B cell (primary cell): ENCODE data around the gene UBE2E3. TPM values are rescaled to one million over a fixed set of nuclear protein-coding genes. Genes with fewer than 3 reads are reported as not detected.

Experiments
- ATAC-seq: fragments of 200-7000 bp; cut with Tn5 transposase; one replicate; pipeline ENCODE4 v1.10.0; 2021; ENCODE audit warnings: low read depth, mild to moderate bottlenecking, moderate number of reproducible peaks, moderate library complexity
- CTCF ChIA-PET: fragments of 350-600 bp; sonication (Branson Sonifier 250); formaldehyde crosslinking; loops from one replicate; lab custom pipeline; 2021; ENCODE audit warnings: antibody characterized with exemption, inconsistent platforms; lab: Charles Lee
- POLR2A ChIA-PET: fragments of 350-600 bp; sonication (Branson Sonifier 250); formaldehyde crosslinking; loops from one replicate; lab custom pipeline; 2021; ENCODE audit warnings: antibody characterized with exemption; lab: Charles Lee
- DNase-seq: peaks from one replicate; pipeline ENCODE4 v3.0.0; 2013
- H2AFZ ChIP-seq: 2 replicates; pipeline ENCODE4 v1.6.1; 2012; ENCODE audit warnings: mild to moderate bottlenecking, low read depth, low read length; ENCODE audit not compliant: insufficient read depth, poor library complexity, severe bottlenecking
- H3K27ac ChIP-seq, 2 donors: 1 replicate in 1 of 2; 2 replicates in 1 of 2; pipeline ENCODE4 v1.5.1; 2012 to 2013; ENCODE audit warnings: low read length in 2 of 2, mild to moderate bottlenecking in 2 of 2, moderate library complexity in 1 of 2
- H3K27me3 ChIP-seq, 4 experiments: fragments of 200-600 bp in 1 of 4; sonication (generic) in 1 of 4; replicated peaks in 1 of 4; 1 replicate in 2 of 4; 2 replicates in 2 of 4; pipeline versions ENCODE4 v1.6.1 to v1.7.0; 2013 to 2016; ENCODE audit warnings: low read length in 3 of 4, mild to moderate bottlenecking in 2 of 4, mixed read lengths in 1 of 4, moderate library complexity in 1 of 4; ENCODE audit not compliant: insufficient read depth in 4 of 4, control insufficient read depth in 3 of 4; ENCODE audit errors: control extremely low read depth in 1 of 4
- H3K36me3 ChIP-seq, 2 experiments: replicated peaks in 1 of 2; 1 replicate in 1 of 2; 2 replicates in 1 of 2; pipeline versions ENCODE4 v1.6.1 to v1.7.1; 2013; ENCODE audit warnings: low read length in 1 of 2; ENCODE audit not compliant: insufficient read depth in 2 of 2, control insufficient read depth in 1 of 2; ENCODE audit errors: control extremely low read depth in 1 of 2, extremely low read depth in 1 of 2
- H3K4me1 ChIP-seq, 2 donors: fragments of 200-600 bp in 1 of 2; sonication (generic) in 1 of 2; 1 replicate in 1 of 2; 2 replicates in 1 of 2; pipeline versions ENCODE4 v1.5.1 to v1.6.1; 2013 to 2017; ENCODE audit warnings: low read length in 2 of 2; ENCODE audit not compliant: control insufficient read depth in 2 of 2, insufficient read depth in 2 of 2
- H3K4me2 ChIP-seq: replicated peaks from 2 replicates; pipeline ENCODE3; 2012; ENCODE audit warnings: mild to moderate bottlenecking, low read depth, low read length; ENCODE audit not compliant: poor library complexity, severe bottlenecking
- H3K4me3 ChIP-seq, 5 experiments: fragments of 200-600 bp in 1 of 5; sonication (generic) in 1 of 5; 1 replicate in 3 of 5; 2 replicates in 2 of 5; pipeline versions ENCODE4 v1.5.1 to v1.7.0; 2011 to 2016; ENCODE audit warnings: low read length in 4 of 5, mild to moderate bottlenecking in 4 of 5, low read depth in 2 of 5, control low read depth in 1 of 5, moderate library complexity in 1 of 5; ENCODE audit not compliant: insufficient read depth in 1 of 5; ENCODE audit errors: control extremely low read depth in 1 of 5, extremely low read depth in 1 of 5
- H3K79me2 ChIP-seq: fragments of 200-600 bp; sonication (generic); one replicate; pipeline ENCODE4 v1.6.0; 2016; ENCODE audit warnings: low read length; ENCODE audit not compliant: control insufficient read depth, insufficient read depth
- H3K9ac ChIP-seq: fragments of 200-600 bp; sonication (generic); 2 replicates; pipeline ENCODE4 v1.6.1; 2017; ENCODE audit warnings: mild to moderate bottlenecking, low read length, moderate library complexity
- H3K9me3 ChIP-seq, 3 donors: one replicate each; pipeline versions ENCODE4 v1.6.1 to v1.7.1; 2013; ENCODE audit warnings: low read length in 2 of 3; ENCODE audit not compliant: control insufficient read depth in 2 of 3, insufficient read depth in 1 of 3; ENCODE audit errors: control extremely low read depth in 1 of 3
- H4K20me1 ChIP-seq: 2 replicates; pipeline ENCODE4 v1.6.0; 2012; ENCODE audit warnings: mild to moderate bottlenecking, low read length; ENCODE audit not compliant: insufficient read depth, control insufficient read depth, poor library complexity, severe bottlenecking
- H3K27ac Mint-ChIP-seq: one replicate; pipeline ENCODE4 v1.8.0; 2021; ENCODE audit warnings: mixed read lengths
- H3K27me3 Mint-ChIP-seq: one replicate; pipeline ENCODE4 v1.8.0; 2021; ENCODE audit warnings: mixed read lengths
- H3K4me1 Mint-ChIP-seq: one replicate; pipeline ENCODE4 v1.8.0; 2021; ENCODE audit warnings: mixed read lengths
- H3K4me3 Mint-ChIP-seq: one replicate; pipeline ENCODE4 v1.8.0; 2021; ENCODE audit warnings: mixed read lengths
- H3K9me3 Mint-ChIP-seq: one replicate; pipeline ENCODE4 v1.8.0; 2022; ENCODE audit warnings: mixed read lengths; ENCODE audit not compliant: insufficient read depth
- EZH2 ChIP-seq: IDR thresholded peaks from 2 replicates; pipeline ENCODE4 v1.6.1; 2012; ENCODE audit warnings: borderline replicate concordance, low read depth, mild to moderate bottlenecking, moderate library complexity, low read length; ENCODE audit not compliant: insufficient read depth, poor library complexity, severe bottlenecking
- WGBS: methylation state at CpG from one replicate; pipeline ENCODE4 v1.1.5; 2013; ENCODE audit warnings: missing lambda C conversion rate; ENCODE audit not compliant: insufficient coverage; 5-methylcytosine and 5-hydroxymethylcytosine counted together
- intact Hi-C: fragments of 100-400 bp; cut with micrococcal nuclease; formaldehyde crosslinking; loops from one replicate; pipeline ENCODE4 v1.10.0; 2022
- polyA plus RNA-seq: library from polyadenylated mRNA; depleted of rRNA; stranded (reverse); fragments of >200 nt; gene quantifications from 2 replicates; pipeline ENCODE4 v1.2.3, GENCODE V29; 2012
- total RNA-seq, 2 donors: library from RNA; stranded (reverse); fragments of 120-200 nt in 1 of 2; gene quantifications; 1 replicate in 1 of 2; 2 replicates in 1 of 2; pipeline versions ENCODE4 v1.2.3 to v1.2.4, GENCODE V29; 2013 to 2022
- TF ChIP-seq, protein P1 (sequence below): fragments of 200-600 bp; IDR thresholded peaks from one replicate; pipeline ENCODE4 v1.8.0; 2022; ENCODE audit warnings: antibody characterized with exemption, mild to moderate bottlenecking

UBE2E3 gene
- total and polyA plus RNA-seq, 2 donors (not counting 1 experiment from before 2014, with no cell fraction given) = 26.7 to 31.6 TPM

DNA sequence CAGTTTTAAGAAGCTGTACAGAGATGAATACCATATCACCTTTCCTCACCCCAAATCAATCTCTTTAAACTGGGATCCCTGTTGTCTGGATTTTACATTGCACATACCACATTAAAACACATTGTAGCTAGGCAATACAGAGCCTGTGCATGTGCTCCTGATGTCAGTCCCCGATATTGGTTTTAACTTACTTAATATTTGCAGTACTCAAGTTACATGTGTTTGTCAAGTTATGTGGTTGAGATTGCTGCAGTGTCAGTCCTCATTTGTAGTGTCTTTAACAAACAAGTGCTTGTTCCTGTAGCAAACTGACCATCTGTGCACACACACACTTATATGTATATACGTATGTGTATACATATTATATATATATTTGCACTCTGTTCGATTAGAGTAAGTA lies 10.4 kb upstream of the UBE2E3 start:
- no CpG with 5 or more reads among the region's 3 CpGs for WGBS
- no peaks in the 10 kb centered on the region for H3K36me3 ChIP-seq
- ChIA-PET CTCF (interaction anchor here (0.6 to 2.8 kb wide), 2 partner anchors 10 to 1027 kb away, joined by 3 to 11 read pairs; partner anchors contain the start of gene UBE2E3), POLR2A (no interaction called here)
- no peaks in the 10 kb centered on the region for H4K20me1 ChIP-seq
- ATAC-seq = no peak
- Mint-ChIP-seq H3K27ac (no peak overlapping the region), H3K27me3 (peaks cover 25% of the 10 kb centered on the region), H3K4me1 (no peaks in the 10 kb centered on the region), H3K9me3 (no peaks in the 10 kb centered on the region), H3K4me3 (no peak overlapping the region)
- no peak overlapping the region for H3K4me2 ChIP-seq
- TF ChIP-seq EZH2 = no peak
- TF ChIP-seq, protein P1, sequence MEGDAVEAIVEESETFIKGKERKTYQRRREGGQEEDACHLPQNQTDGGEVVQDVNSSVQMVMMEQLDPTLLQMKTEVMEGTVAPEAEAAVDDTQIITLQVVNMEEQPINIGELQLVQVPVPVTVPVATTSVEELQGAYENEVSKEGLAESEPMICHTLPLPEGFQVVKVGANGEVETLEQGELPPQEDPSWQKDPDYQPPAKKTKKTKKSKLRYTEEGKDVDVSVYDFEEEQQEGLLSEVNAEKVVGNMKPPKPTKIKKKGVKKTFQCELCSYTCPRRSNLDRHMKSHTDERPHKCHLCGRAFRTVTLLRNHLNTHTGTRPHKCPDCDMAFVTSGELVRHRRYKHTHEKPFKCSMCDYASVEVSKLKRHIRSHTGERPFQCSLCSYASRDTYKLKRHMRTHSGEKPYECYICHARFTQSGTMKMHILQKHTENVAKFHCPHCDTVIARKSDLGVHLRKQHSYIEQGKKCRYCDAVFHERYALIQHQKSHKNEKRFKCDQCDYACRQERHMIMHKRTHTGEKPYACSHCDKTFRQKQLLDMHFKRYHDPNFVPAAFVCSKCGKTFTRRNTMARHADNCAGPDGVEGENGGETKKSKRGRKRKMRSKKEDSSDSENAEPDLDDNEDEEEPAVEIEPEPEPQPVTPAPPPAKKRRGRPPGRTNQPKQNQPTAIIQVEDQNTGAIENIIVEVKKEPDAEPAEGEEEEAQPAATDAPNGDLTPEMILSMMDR = no peak
- DNase-seq = no peak
- no peaks in the 10 kb centered on the region for H3K79me2 ChIP-seq
- intact Hi-C loops = loop anchor here (10.0 kb wide), 1 partner anchor 645 kb away; no protein-coding TSS in a partner anchor
- H3K4me1 ChIP-seq = no peaks in the 10 kb centered on the region
- H2AFZ ChIP-seq = no peak overlapping the region
- H3K4me3 ChIP-seq = no peak overlapping the region
- no peaks in the 10 kb centered on the region for H3K9me3 ChIP-seq
- peaks cover 0 to 7% (median 0%) of the 10 kb centered on the region in 4 experiments for H3K27me3 ChIP-seq
- H3K9ac ChIP-seq = no peak overlapping the region
- H3K27ac ChIP-seq = no peak overlapping the region

DNA sequence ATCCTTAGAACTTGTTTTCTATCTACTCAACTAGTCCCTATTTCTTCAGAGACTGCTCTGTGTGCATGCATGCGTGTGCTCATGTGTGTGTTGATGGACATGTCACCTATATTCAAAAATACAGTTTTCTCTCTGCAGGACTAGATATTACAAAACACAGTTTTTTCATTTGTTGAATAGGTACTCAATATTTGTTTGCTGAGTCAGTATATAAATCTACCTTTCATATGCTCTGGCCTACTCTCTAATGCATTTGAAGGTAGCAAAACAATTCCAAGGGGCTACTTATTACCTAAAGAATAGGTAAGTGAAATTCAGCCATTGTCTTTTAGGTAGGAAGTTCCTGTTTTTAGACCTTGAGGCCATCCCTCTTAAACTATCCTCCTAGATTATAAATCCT lies 8.6 kb upstream of the UBE2E3 start:
- Mint-ChIP-seq H3K4me1 (no peaks in the 10 kb centered on the region), H3K4me3 (no peak overlapping the region), H3K9me3 (no peaks in the 10 kb centered on the region), H3K27ac (no peak overlapping the region), H3K27me3 (peaks cover 18% of the 10 kb centered on the region)
- POLR2A ChIA-PET = no interaction called here
- H3K4me3 ChIP-seq = no peak overlapping the region
- no peaks in the 10 kb centered on the region for H3K9me3 ChIP-seq
- no peaks in the 10 kb centered on the region for H3K79me2 ChIP-seq
- H4K20me1 ChIP-seq = no peaks in the 10 kb centered on the region
- TF ChIP-seq, protein P1 = no peak
- no peak for TF ChIP-seq EZH2
- DNase-seq (no peak), ATAC-seq (no peak)
- CTCF ChIA-PET = no interaction called here
- H3K27me3 ChIP-seq = peaks cover 0 to 7% (median 0%) of the 10 kb centered on the region in 4 experiments
- intact Hi-C loops = loop anchor here (10.0 kb wide), 1 partner anchor 647 kb away; no protein-coding TSS in a partner anchor
- H2AFZ ChIP-seq = no peak overlapping the region
- H3K36me3 ChIP-seq = no peaks in the 10 kb centered on the region
- no peak overlapping the region for H3K4me2 ChIP-seq
- no peak overlapping the region for H3K9ac ChIP-seq
- no peaks in the 10 kb centered on the region for H3K4me1 ChIP-seq
- no peak overlapping the region for H3K27ac ChIP-seq
- WGBS = no CpG with 5 or more reads among the region's 1 CpG
